Progenitor cell of endocrine pancreas (in vitro differentiated cells): ENCODE results near the gene CDH15. TPM values are rescaled to one million over a fixed set of nuclear protein-coding genes. Genes with fewer than 3 reads are reported as not detected.

ENCODE experiments used
- DNase-seq: peaks from one replicate; pipeline ENCODE4 v3.0.0; 2021; ENCODE audit warnings: low spot score; ENCODE audit not compliant: unreplicated experiment
- H3K27ac Mint-ChIP-seq: 2 replicates; pipeline ENCODE4 v1.8.0; 2021; ENCODE audit warnings: mild to moderate bottlenecking, moderate library complexity, mixed read lengths
- H3K27me3 Mint-ChIP-seq: 2 replicates; pipeline ENCODE4 v1.8.0; 2021; ENCODE audit warnings: mixed read lengths
- H3K36me3 Mint-ChIP-seq: 2 replicates; pipeline ENCODE4 v1.8.0; 2022; ENCODE audit warnings: mixed read lengths; ENCODE audit not compliant: insufficient read depth
- H3K4me1 Mint-ChIP-seq: 2 replicates; pipeline ENCODE4 v1.8.0; 2021; ENCODE audit warnings: low read depth, mixed read lengths
- H3K4me3 Mint-ChIP-seq: 2 replicates; pipeline ENCODE4 v1.8.0; 2021; ENCODE audit warnings: low read depth, mild to moderate bottlenecking, moderate library complexity, mixed read lengths
- H3K9me3 Mint-ChIP-seq: 2 replicates; pipeline ENCODE4 v1.8.0; 2021; ENCODE audit warnings: low read depth, mixed read lengths
- CTCF ChIP-seq: fragments of 200-600 bp; sonication (generic); IDR thresholded peaks from one replicate; pipeline ENCODE4 v1.5.0; 2021; ENCODE audit warnings: antibody characterized with exemption, mild to moderate bottlenecking; ENCODE audit not compliant: unreplicated experiment
- total RNA-seq: library from RNA; stranded (reverse); gene quantifications from 2 replicates; pipeline ENCODE4 v1.2.1, GENCODE V29; 2021

Gene CDH15
- total RNA-seq, 1 donor from 2014 or later, result not detected

GRCh38 chr16:89141884-89142267 is 29.7 kb upstream of the CDH15 start:
- DNase-seq, result no peak
- Mint-ChIP-seq H3K9me3 (no peaks in the 10 kb centered on the region), H3K27ac (no peak overlapping the region), H3K27me3 (no peaks in the 10 kb centered on the region), H3K4me3 (no peak overlapping the region), H3K4me1 (no peaks in the 10 kb centered on the region), H3K36me3 (peaks cover 1% of the 10 kb centered on the region)
- no peak for TF ChIP-seq CTCF

GRCh38 chr16:89142474-89143195 is 28.9 kb upstream of the CDH15 start:
- no peak overlapping the region for H3K4me3 Mint-ChIP-seq
- no peak overlapping the region for H3K27ac Mint-ChIP-seq
- no peak for TF ChIP-seq CTCF
- no peaks in the 10 kb centered on the region for H3K4me1 Mint-ChIP-seq
- DNase-seq, result no peak
- peaks cover 2% of the 10 kb centered on the region for H3K36me3 Mint-ChIP-seq
- no peaks in the 10 kb centered on the region for H3K27me3 Mint-ChIP-seq
- H3K9me3 Mint-ChIP-seq, result no peaks in the 10 kb centered on the region

- Mint-ChIP-seq H3K27me3 (no peaks in the 10 kb centered on the region), H3K27ac (no peak overlapping the region), H3K4me3 (no peak overlapping the region), H3K9me3 (no peaks in the 10 kb centered on the region), H3K36me3 (peaks cover 5% of the 10 kb centered on the region), H3K4me1 (no peaks in the 10 kb centered on the region)
- TF ChIP-seq CTCF, result no peak
- DNase-seq, result no peak
Observed at GRCh38 chr16:89143201-89143741, 28.3 kb upstream of the CDH15 start.

- H3K4me3 Mint-ChIP-seq, result no peak overlapping the region
- no peaks in the 10 kb centered on the region for H3K4me1 Mint-ChIP-seq
- H3K36me3 Mint-ChIP-seq, result peaks cover 9% of the 10 kb centered on the region
- no peaks in the 10 kb centered on the region for H3K27me3 Mint-ChIP-seq
- TF ChIP-seq CTCF, result no peak
- DNase-seq, result no peak
- H3K27ac Mint-ChIP-seq, result no peak overlapping the region
- peaks cover 4% of the 10 kb centered on the region for H3K9me3 Mint-ChIP-seq
Observed at GRCh38 chr16:89143911-89144675, 27.5 kb upstream of the CDH15 start.

- H3K9me3 Mint-ChIP-seq, result peaks cover 7% of the 10 kb centered on the region
- H3K4me1 Mint-ChIP-seq, result no peaks in the 10 kb centered on the region
- H3K36me3 Mint-ChIP-seq, result peaks cover 15% of the 10 kb centered on the region
- no peak for TF ChIP-seq CTCF
- H3K27ac Mint-ChIP-seq, result no peak overlapping the region
- no peak for DNase-seq
- no peak overlapping the region for H3K4me3 Mint-ChIP-seq
- no peaks in the 10 kb centered on the region for H3K27me3 Mint-ChIP-seq
Observed at GRCh38 chr16:89144681-89145080, 26.9 kb upstream of the CDH15 start.
